Measurements from ENCODE around the gene RC3H1.
"Not testable (repeated sequence)": the region's sequence is repeated elsewhere in the genome, so short reads cannot be mapped to it uniquely, and the experiment has no call there.

Gene RC3H1

DNA sequence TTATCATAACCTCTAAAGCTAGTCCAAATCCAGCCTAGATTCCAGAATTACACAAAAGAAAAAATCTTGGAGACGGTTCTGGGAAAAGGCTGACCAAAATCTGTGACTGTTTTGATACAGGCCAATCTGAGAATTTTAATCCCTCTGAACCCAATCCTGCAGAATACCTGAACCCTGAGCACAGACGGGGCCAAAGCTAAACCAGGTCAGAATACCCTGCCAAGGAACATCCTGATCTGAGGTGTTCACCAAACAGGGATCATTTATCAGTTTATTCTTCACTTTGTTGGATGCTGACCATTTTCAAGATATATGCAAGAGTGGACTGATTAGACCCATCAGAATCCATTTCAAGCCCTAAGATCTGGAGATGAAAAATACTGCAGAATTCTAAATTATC is 3.6 kb downstream of the RC3H1 start:
- DNase-seq = no peak

GRCh38 chr1:174017231-174017970 is 4.8 kb downstream of the RC3H1 start:
- no peak for DNase-seq

DNA sequence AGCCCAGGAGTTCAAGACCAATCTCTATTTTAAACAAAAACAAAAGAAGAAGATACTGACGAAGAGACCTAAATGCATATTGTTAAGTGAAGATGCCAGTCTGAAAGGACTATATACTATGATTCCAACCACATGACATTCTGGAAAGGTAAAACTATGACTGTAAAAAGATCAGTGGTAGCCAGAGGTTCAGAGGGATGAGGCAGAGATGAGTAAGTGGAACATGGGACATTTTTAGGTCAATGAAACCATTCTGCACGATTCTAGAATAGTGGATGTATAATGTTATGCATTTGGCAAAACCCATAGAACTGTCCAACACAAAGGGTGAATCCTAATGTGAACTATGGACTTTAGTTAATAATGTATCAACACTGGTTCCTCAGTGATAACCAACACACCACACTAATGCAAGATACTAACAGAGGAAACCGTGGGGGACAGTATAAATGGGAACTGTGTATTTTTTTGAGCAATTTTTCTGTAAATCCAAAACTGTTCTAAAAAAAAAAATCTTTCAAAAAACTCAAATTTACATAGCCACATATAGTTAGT is 8.2 kb downstream of the RC3H1 start:
- DNase-seq = no peak

- no peak for DNase-seq
Observed at GRCh38 chr1:174008979-174009378, 13.2 kb downstream of the RC3H1 start.

- no peak for DNase-seq
Observed at GRCh38 chr1:174008269-174008668, 13.9 kb downstream of the RC3H1 start.

GRCh38 chr1:174007851-174008250 is 14.3 kb downstream of the RC3H1 start:
- DNase-seq = no peak

DNA sequence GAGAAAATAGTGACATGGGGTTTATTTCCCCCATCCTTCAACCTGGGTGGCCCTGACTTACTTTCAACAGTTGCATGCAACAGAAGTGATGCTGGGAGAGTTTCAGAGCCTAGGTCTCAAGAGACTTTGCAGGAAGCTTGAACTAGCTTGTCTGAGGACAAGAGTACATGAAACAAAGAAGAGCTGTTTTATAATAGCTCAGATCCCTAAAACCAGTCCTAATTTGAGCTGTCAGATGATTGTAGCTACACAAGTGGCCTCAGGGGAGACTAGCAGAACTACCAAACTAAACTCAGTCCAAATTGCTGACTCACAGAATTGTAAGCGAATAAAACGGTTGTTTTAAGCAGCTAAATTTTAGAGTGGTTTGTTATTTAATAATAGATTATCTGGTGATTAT is 17.1 kb downstream of the RC3H1 start:
- peak; percentile 90 for DNase-seq

- no peak for DNase-seq
Observed at GRCh38 chr1:174003867-174004266, 18.3 kb downstream of the RC3H1 start.

GRCh38 chr1:174001573-174001972 is 20.6 kb downstream of the RC3H1 start:
- no peak for DNase-seq

DNA sequence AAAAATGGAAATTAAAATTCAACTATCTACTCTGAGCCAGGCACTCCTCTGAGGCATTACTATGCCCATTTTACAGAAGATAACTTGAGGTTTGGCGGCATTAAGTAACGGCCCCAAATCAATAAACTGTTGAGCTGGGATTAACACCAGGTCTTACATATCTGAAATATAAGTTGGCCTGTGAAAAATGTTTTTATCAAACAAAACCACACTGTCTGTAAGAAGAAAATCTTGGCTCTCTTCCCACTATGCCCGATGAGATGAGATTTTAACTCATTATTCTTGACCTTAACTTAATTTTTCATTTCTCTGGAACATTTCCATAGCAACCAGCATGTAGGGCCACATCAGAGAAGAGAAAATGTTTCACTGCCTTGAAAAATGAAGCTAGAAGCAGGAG is 21.8 kb downstream of the RC3H1 start:
- no peak for DNase-seq

DNA sequence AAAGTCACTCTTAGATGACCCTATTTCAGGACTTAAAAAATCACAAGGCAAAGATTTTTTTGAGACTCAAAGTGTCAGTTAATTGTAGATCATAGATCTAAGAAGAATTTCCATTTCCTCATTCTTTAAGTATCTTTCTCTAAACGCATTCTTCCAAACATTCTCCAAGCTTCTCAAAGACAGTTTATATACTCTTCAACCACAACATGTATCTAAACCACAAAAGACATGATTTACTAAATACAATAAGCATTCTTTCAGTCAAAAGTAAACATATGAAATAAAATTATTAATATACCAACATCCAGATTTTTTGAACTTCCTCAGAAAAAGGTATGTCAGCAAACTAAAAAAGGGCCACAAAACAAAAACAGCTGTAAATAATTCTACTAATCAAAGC is 24.4 kb downstream of the RC3H1 start:
- no peak for DNase-seq

DNA sequence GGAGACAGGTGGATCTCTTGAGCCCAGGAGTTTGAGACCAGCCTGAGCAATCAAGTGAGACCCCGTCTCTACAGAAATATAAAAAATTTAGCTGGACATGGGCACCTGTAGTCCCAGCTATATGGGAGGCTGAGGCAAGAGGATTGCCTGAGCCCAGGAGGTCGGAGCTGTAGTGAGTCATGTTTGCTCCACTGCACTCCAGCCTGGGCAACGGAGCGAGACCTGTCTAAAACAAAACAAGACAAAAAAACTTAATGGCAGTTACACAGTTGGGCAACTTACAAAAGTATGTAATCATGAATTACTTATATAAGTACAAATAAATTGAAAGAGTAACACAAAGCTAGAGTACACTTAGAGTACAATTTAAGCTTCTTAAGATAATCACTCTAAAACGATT is 25.2 kb downstream of the RC3H1 start:
- DNase-seq = no peak

GRCh38 chr1:173995475-173995874 is 26.7 kb downstream of the RC3H1 start:
- no peak for DNase-seq

DNA sequence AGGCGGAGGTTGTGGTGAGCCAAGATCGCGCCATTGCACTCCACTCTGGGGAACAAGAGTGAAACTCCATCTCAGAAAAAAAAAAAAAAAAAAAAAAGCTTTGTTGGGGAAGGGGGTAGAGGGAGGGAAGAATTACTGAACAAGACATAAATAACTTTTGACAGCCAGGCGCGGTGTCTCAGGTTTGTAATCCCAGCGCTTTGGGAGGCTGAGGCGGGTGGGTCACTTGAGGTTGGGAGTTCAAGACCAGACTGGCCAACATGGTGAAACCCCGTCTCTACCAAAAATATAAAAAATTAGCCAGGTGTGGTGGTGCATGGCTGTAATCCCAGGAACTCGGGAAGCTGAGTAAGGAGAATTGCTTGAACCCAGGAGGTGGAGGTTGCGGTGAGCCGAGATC is 28.2 kb downstream of the RC3H1 start:
- DNase-seq = not testable (repeated sequence)

- DNase-seq = no peak
Observed at GRCh38 chr1:173988068-173988467, 34.1 kb downstream of the RC3H1 start.

- DNase-seq = no peak
Observed at GRCh38 chr1:173986951-173987350, 35.2 kb downstream of the RC3H1 start.

- no peak for DNase-seq
Observed at GRCh38 chr1:173970252-173970651, 51.9 kb downstream of the RC3H1 start.

DNA sequence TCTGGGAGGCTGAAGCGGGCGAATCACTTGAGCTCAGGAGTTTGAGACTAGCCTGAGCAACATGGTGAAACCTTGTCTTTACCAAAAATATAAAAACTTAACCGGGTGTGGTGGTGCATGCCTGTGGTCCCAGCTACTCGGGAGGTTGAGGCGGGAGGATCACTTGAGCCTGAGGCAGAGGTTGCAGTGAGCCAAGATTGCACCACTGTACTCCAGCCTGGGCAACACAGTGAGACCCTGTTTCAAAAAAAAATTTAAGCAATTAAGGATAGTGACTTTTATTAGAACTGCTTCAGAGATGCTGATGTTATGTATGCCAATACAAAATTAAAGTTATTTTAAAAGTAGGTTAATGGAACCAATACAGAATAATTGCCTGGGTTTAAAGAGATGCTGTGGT is 56.3 kb downstream of the RC3H1 start:
- not testable (repeated sequence) for DNase-seq

DNA sequence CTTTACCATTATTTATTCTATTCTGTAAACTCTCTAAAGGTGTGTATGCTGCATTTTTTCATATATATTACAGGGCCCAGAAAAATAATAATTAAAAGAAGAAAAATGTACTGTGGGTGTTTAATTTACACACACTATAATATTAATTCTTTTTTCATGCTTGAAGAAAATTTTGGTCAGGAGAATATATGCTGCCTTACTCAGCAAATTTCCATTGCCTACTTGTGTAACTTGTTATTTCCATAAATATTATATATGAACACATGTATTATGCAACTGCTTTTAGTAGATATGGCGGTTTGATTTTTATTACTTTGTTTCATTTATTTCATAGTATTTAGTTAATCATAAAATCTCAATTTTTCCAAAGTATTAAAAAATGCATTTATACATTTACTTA is 58.7 kb downstream of the RC3H1 start:
- no peak for DNase-seq

- no peak for DNase-seq
Observed at GRCh38 chr1:173960625-173961024, 61.5 kb downstream of the RC3H1 start.

GRCh38 chr1:173954179-173954578 is 68.0 kb downstream of the RC3H1 start:
- DNase-seq = no peak

- DNase-seq = no peak
Observed at GRCh38 chr1:173948594-173948993, 73.6 kb downstream of the RC3H1 start.

DNA sequence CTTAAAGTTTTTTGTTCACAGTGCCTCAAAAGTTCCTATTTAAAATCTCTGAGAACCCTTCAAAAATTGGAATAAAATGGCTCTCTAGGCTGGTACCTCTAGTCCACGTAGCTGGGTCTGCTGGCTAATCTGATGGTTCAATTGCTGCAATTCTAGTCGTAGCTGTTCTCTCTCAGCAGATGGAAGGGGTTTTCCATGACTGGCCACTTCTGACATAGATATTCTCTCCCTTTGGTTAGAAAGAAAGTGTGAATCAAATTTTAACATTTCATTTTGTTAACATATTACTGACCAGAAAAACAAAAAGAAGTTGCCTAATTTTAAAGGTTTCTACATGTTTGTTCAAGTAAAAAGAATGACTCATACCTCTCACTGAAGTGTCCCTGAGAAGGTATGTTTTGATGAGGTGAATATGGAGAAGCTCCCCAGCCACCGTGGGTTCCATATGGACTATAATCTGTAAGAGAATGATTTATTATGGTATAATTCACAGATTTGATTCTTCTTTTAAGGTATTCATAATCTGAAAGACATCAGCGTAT is 75.7 kb downstream of the RC3H1 start:
- DNase-seq = no peak

DNA sequence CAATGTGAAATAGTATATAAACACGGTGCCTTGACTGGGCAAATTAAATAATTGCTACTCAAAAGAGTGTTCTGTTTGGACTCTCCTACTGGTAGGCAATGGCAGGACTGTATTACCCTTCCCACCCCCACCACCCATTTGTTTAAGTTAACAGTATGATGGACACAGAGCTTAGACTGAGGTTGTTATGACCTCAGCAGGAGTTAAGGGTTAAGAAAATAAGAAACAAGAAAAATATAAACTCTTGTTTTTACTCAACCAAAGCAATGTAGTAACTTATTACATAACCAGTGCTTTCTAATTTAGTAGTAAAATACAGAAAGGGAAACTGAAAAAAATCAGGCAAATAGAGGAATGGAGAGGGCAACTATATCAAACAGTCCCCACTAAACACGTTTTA is 85.1 kb downstream of the RC3H1 start:
- DNase-seq = no peak

DNA sequence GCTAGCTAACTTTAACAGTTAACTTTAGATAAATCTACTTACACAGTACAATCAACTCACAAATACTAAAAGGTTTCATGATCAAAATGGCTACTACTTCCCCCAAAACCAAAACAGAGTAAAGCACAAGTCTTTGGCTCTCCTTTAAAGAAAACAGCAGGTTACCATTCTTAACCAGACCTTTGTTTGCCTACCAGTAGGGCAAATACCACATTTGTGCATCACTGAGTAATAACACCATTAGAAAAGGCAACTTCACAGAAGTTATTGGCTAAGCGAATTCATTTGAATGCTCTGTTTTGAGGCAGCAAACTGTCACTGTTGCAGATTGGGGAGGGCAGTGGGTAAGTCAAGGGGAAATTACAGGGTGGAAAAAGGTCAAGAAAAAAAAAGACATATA is 87.7 kb downstream of the RC3H1 start:
- no peak for DNase-seq

Measured in NCI-H2171 treated with DMSO at 0.1 percent for 48 hours (cell line).